ENCODE data around the gene MMP11. TPM values are rescaled to one million over a fixed set of nuclear protein-coding genes. Genes with fewer than 3 reads are reported as not detected.

The MMP11 gene
- polyA plus RNA-seq, 3 donors = not detected

DNA sequence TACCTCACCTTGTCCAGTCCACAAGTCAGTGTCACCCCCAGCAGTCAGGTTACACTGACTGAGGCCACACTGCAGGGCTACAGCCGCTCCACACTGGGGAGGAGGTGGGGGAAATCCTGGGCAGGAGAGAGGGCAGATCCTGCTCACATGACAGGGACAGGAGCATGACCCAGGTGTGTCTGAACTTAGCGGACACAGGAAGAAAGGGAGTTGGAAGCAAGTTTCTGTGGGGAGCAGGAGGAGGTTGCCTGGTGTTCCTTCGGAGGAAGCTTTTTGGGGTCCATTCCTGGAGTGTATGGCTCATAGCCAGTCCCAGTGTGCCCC lies 5.9 kb downstream of the MMP11 start:
- H3K27me3 ChIP-seq (ENCODE audit: control insufficient read depth in 2 of 2, insufficient read depth in 2 of 2, low read length in 2 of 2) = peaks cover 0 to 7% of the 10 kb centered on the region in 2 donors
- no peak overlapping the region for H2AFZ ChIP-seq (ENCODE audit: insufficient read depth, low read depth, low read length, poor library complexity, severe bottlenecking)
- Mint-ChIP-seq H3K9me3 (peaks cover 0 to 1% (median 0%) of the 10 kb centered on the region in 7 donors), H3K4me1 (no peaks in the 10 kb centered on the region), H3K36me3 (no peaks in the 10 kb centered on the region), H3K4me3 (no peak overlapping the region), H3K27me3 (ENCODE audit: low read depth in 3 of 3) (peaks cover 13 to 14% (median 14%) of the 10 kb centered on the region in 3 donors), H3K27ac (no peak overlapping the region)
- intact Hi-C loops (cut with micrococcal nuclease) = no loop called here
- no peak for DNase-seq
- H3K9me3 ChIP-seq (replicated peaks in 1 of 2; ENCODE audit: control insufficient read depth in 1 of 2, insufficient read depth in 1 of 2, low read length in 2 of 2) = no peaks in the 10 kb centered on the region
- H4K20me1 ChIP-seq (ENCODE audit: insufficient read depth, low read length) = no peaks in the 10 kb centered on the region
- no peaks in the 10 kb centered on the region for H3K79me2 ChIP-seq (ENCODE audit: insufficient read depth, low read length)
- no peak for TF ChIP-seq CTCF (IDR thresholded peaks at IDR 0.05)
- no peak overlapping the region for H3K4me2 ChIP-seq (replicated peaks; ENCODE audit: extremely low read depth, low read length, poor library complexity, severe bottlenecking)
- H3K4me3 ChIP-seq (replicated peaks in 1 of 3; ENCODE audit: low read depth in 2 of 3, low read length in 3 of 3) = no peak overlapping the region
- H3K9ac ChIP-seq (ENCODE audit: insufficient read depth, low read length, poor library complexity, severe bottlenecking) = no peak overlapping the region
- no peaks in the 10 kb centered on the region for H3K36me3 ChIP-seq (replicated peaks in 1 of 2; ENCODE audit: control insufficient read depth in 1 of 2, insufficient read depth in 2 of 2, low read length in 2 of 2)
- WGBS (ENCODE audit: insufficient coverage) = 94% methylated on average over 3 of the region's 3 CpGs
- no peak overlapping the region for H3K27ac ChIP-seq (ENCODE audit: low read depth in 1 of 2, low read length in 2 of 2)
- no peaks in the 10 kb centered on the region for H3K4me1 ChIP-seq (ENCODE audit: control insufficient read depth in 1 of 2, insufficient read depth in 2 of 2, low read length in 2 of 2)

DNA sequence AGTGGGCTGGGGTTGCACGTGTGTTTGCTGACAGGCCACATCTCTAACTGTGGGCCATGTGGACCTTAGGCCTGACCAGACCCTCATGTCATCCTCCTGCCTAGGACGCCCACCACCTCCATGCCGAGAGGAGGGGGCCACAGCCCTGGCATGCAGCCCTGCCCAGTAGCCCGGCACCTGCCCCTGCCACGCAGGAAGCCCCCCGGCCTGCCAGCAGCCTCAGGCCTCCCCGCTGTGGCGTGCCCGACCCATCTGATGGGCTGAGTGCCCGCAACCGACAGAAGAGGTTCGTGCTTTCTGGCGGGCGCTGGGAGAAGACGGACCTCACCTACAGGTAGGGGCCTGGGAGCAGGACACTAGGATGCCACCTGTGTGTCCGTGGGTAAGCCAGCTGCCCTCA lies 6.4 kb downstream of the MMP11 start:
- no peak for TF ChIP-seq CTCF (IDR thresholded peaks at IDR 0.05)

More for the DNA sequence above, 6.4 kb downstream of the MMP11 start:
- H3K27me3 ChIP-seq (ENCODE audit: control insufficient read depth in 2 of 2, insufficient read depth in 2 of 2, low read length in 2 of 2) = peaks cover 0 to 2% of the 10 kb centered on the region in 2 donors
- DNase-seq = no peak
- H3K27ac Mint-ChIP-seq = no peak overlapping the region
- H3K4me1 Mint-ChIP-seq = no peaks in the 10 kb centered on the region
- no peak overlapping the region for H3K4me3 ChIP-seq (replicated peaks in 1 of 3; ENCODE audit: low read depth in 2 of 3, low read length in 3 of 3)
- H3K27ac ChIP-seq (ENCODE audit: low read depth in 1 of 2, low read length in 2 of 2) = no peak overlapping the region
- 97% methylated on average over 16 of the region's 16 CpGs for WGBS (ENCODE audit: insufficient coverage)
- no peaks in the 10 kb centered on the region for H4K20me1 ChIP-seq (ENCODE audit: insufficient read depth, low read length)
- peaks cover 9 to 11% (median 10%) of the 10 kb centered on the region in 3 donors for H3K27me3 Mint-ChIP-seq (ENCODE audit: low read depth in 3 of 3)
- no peaks in the 10 kb centered on the region for H3K9me3 Mint-ChIP-seq
- no peak overlapping the region for H3K4me2 ChIP-seq (replicated peaks; ENCODE audit: extremely low read depth, low read length, poor library complexity, severe bottlenecking)
- H3K4me1 ChIP-seq (ENCODE audit: control insufficient read depth in 1 of 2, insufficient read depth in 2 of 2, low read length in 2 of 2) = no peaks in the 10 kb centered on the region
- no peak overlapping the region for H3K9ac ChIP-seq (ENCODE audit: insufficient read depth, low read length, poor library complexity, severe bottlenecking)
- no peaks in the 10 kb centered on the region for H3K36me3 ChIP-seq (replicated peaks in 1 of 2; ENCODE audit: control insufficient read depth in 1 of 2, insufficient read depth in 2 of 2, low read length in 2 of 2)
- H3K4me3 Mint-ChIP-seq = no peak overlapping the region
- H2AFZ ChIP-seq (ENCODE audit: insufficient read depth, low read depth, low read length, poor library complexity, severe bottlenecking) = no peak overlapping the region
- H3K79me2 ChIP-seq (ENCODE audit: insufficient read depth, low read length) = no peaks in the 10 kb centered on the region
- no peaks in the 10 kb centered on the region for H3K9me3 ChIP-seq (replicated peaks in 1 of 2; ENCODE audit: control insufficient read depth in 1 of 2, insufficient read depth in 1 of 2, low read length in 2 of 2)
- no peaks in the 10 kb centered on the region for H3K36me3 Mint-ChIP-seq
- intact Hi-C loops (cut with micrococcal nuclease) = no loop called here

Measured in CD14-positive monocyte (primary cell).